Activated CD4-positive, alpha-beta T cell treated with anti-CD3 and anti-CD28 coated beads, Interleukin-2, amount 10 ng/mL, durations not matched to agents 7 days and 5 days (primary cell): ENCODE data around the gene RHBDF2. TPM values are rescaled to one million over a fixed set of nuclear protein-coding genes. Genes with fewer than 3 reads are reported as not detected.

Experiments
- CTCF ChIA-PET: fragments of 350-600 bp; sonication (Branson Sonifier 250); formaldehyde crosslinking; loops from one replicate; lab custom pipeline; 2021; ENCODE audit warnings: antibody characterized with exemption; lab: Charles Lee
- POLR2A ChIA-PET: fragments of 350-600 bp; sonication (Branson Sonifier 250); formaldehyde crosslinking; loops from one replicate; lab custom pipeline; 2021; ENCODE audit warnings: antibody characterized with exemption; lab: Charles Lee
- DNase-seq: peaks from one replicate; pipeline ENCODE4 v3.0.0-alpha.2; 2020
- H3K27ac Mint-ChIP-seq: one replicate; pipeline ENCODE4 v1.8.0; 2021; ENCODE audit warnings: mild to moderate bottlenecking, moderate library complexity, mixed read lengths
- H3K27me3 Mint-ChIP-seq: one replicate; pipeline ENCODE4 v1.8.0; 2021; ENCODE audit warnings: mixed read lengths
- H3K36me3 Mint-ChIP-seq: one replicate; pipeline ENCODE4 v1.8.0; 2021; ENCODE audit warnings: low read depth, mixed read lengths
- H3K4me1 Mint-ChIP-seq: one replicate; pipeline ENCODE4 v1.8.0; 2021; ENCODE audit warnings: mixed read lengths
- H3K4me3 Mint-ChIP-seq: one replicate; pipeline ENCODE4 v1.8.0; 2021; ENCODE audit warnings: mild to moderate bottlenecking, moderate library complexity, mixed read lengths
- H3K9me3 Mint-ChIP-seq: one replicate; pipeline ENCODE4 v1.8.0; 2021; ENCODE audit warnings: mixed read lengths
- total RNA-seq, 2 experiments: library from RNA; stranded (reverse); gene quantifications; one replicate each; pipeline ENCODE4 v1.2.3, GENCODE V29; 2021

The RHBDF2 gene
- total RNA-seq, 2 experiments from 2014 or later = 37.1 to 41.6 TPM

DNA sequence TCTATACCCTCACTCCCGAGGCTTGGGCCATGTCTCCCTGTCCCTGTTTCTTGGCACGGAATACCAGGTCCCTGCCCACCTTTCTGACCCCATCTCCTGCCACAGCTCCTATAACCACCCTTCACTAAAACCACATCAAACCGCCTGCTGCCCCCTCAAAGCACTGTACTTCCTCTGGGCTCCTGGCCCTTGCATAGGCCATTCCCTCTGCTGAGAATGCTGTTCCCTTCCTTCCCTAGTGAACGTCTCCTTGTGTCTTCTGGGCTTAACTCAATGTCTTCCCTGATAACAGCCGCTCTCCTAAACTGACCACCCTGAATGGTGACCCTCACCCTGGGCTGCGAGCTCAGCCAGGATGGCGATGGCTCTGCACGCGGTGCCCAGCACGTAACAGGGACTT, 23.1 kb downstream of the RHBDF2 start:
- no peaks in the 10 kb centered on the region for H3K9me3 Mint-ChIP-seq
- no peak overlapping the region for H3K27ac Mint-ChIP-seq
- H3K27me3 Mint-ChIP-seq = no peaks in the 10 kb centered on the region
- no peak for DNase-seq
- no peak overlapping the region for H3K4me3 Mint-ChIP-seq
- ChIA-PET CTCF (interaction anchor here (0.6 to 1.9 kb wide), 4 partner anchors 9 to 45 kb away, joined by 3 to 9 read pairs (median 4); partner anchors contain the start of gene AANAT), POLR2A (interaction anchor here (0.6 kb wide), 1 partner anchor 566 kb away, joined by 3 read pairs; no protein-coding TSS in a partner anchor)
- peaks cover 16% of the 10 kb centered on the region for H3K36me3 Mint-ChIP-seq
- H3K4me1 Mint-ChIP-seq = peaks cover 16% of the 10 kb centered on the region

DNA sequence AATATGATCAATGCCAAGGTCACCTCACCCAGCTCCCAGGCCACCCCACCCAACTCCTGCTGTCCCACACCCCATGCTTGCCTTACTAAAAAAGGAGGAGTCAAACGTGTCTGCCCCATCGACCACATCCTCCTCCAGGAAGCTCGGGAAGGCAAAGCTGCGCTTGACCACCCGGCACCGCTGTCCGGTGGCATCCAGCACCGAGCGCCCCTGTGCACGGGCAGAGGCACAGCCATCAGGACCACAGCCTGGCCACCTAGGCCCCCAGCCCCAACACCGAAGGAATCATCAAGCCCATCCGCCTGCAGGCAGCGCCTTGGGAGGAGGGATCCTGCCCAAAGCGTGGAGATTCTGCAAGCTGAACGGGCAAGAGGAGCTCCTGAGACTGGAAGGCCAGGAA, 23.6 kb downstream of the RHBDF2 start:
- CTCF ChIA-PET = interaction anchor here (0.6 to 1.9 kb wide), 6 partner anchors 8 to 46 kb away, joined by 3 to 9 read pairs (median 4); partner anchors contain the start of gene AANAT
- DNase-seq = no peak
- Mint-ChIP-seq H3K9me3 (no peaks in the 10 kb centered on the region), H3K27ac (no peak overlapping the region), H3K4me1 (peaks cover 16% of the 10 kb centered on the region), H3K4me3 (no peak overlapping the region), H3K36me3 (peaks cover 16% of the 10 kb centered on the region), H3K27me3 (no peaks in the 10 kb centered on the region)
- POLR2A ChIA-PET = interaction anchor here (0.6 kb wide), 1 partner anchor 565 kb away, joined by 3 read pairs; no protein-coding TSS in a partner anchor

- CTCF ChIA-PET = interaction anchor here (0.6 to 1.9 kb wide), 5 partner anchors 9 to 1186 kb away, joined by 3 to 9 read pairs (median 4); partner anchors contain the start of gene AANAT
- H3K4me3 Mint-ChIP-seq = no peak overlapping the region
- peaks cover 14% of the 10 kb centered on the region for H3K36me3 Mint-ChIP-seq
- no peak for DNase-seq
- POLR2A ChIA-PET = no interaction called here
- peaks cover 13% of the 10 kb centered on the region for H3K4me1 Mint-ChIP-seq
- no peak overlapping the region for H3K27ac Mint-ChIP-seq
- no peaks in the 10 kb centered on the region for H3K27me3 Mint-ChIP-seq
- H3K9me3 Mint-ChIP-seq = no peaks in the 10 kb centered on the region
Measured at GRCh38 chr17:76476736-76477135, 24.5 kb downstream of the RHBDF2 start.

DNA sequence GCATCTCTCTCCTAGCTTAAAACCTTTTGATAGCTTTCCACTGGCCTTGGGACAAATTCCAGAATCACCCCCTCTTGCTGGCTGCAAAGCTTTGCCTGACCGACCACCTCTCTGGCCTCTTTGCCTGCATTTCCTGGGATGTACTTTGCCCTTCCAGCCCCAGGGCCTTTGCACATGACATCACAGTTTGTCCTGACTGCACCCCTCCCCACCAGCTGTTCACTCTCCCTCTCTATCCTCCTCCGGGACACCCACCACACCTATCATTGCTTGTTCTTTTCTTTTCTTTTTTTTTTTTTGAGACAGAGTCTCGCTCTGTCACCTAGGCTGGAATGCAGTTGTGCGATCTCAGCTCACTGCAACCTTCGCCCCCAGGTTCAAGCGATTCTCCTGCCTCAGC, 25.9 kb downstream of the RHBDF2 start:
- ChIA-PET POLR2A (no interaction called here), CTCF (interaction anchor here (1.2 kb wide), 1 partner anchor 15 kb away, joined by 4 read pairs; no protein-coding TSS in a partner anchor)

DNA sequence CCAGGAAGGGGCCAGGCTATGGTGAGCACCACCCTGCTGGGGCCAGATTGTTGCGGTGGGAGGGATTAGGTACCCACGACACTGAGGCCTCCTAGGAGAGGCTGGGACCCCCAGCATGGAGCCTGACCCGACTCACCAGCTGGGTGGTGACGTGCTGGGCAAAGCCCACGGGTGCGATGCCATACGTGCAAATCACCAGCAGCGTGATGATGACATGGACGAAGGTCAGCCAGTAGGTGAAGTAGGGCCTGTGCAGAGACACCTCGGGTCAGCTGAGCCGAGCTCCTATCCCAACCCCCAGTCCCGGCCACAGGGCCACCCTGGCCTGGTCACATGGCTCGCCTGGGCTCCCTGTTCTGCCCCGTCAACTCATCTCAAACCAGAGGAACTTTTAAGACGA, 26.3 kb downstream of the RHBDF2 start:
- H3K27me3 Mint-ChIP-seq = no peaks in the 10 kb centered on the region
- H3K9me3 Mint-ChIP-seq = no peaks in the 10 kb centered on the region
- no peak for DNase-seq
- ChIA-PET POLR2A (no interaction called here), CTCF (interaction anchor here (1.2 to 1.4 kb wide), 2 partner anchors 10 to 16 kb away, joined by 3 to 4 read pairs; no protein-coding TSS in a partner anchor)
- peaks cover 13% of the 10 kb centered on the region for H3K36me3 Mint-ChIP-seq
- H3K4me1 Mint-ChIP-seq = peaks cover 4% of the 10 kb centered on the region
- H3K27ac Mint-ChIP-seq = no peak overlapping the region
- no peak overlapping the region for H3K4me3 Mint-ChIP-seq

More for the DNA sequence above, 25.9 kb downstream of the RHBDF2 start:
- DNase-seq = no peak
- H3K27me3 Mint-ChIP-seq = no peaks in the 10 kb centered on the region
- no peak overlapping the region for H3K4me3 Mint-ChIP-seq
- H3K4me1 Mint-ChIP-seq = peaks cover 4% of the 10 kb centered on the region
- no peak overlapping the region for H3K27ac Mint-ChIP-seq
- H3K36me3 Mint-ChIP-seq = peaks cover 13% of the 10 kb centered on the region
- H3K9me3 Mint-ChIP-seq = no peaks in the 10 kb centered on the region

- peaks cover 13% of the 10 kb centered on the region for H3K36me3 Mint-ChIP-seq
- ChIA-PET POLR2A (no interaction called here), CTCF (interaction anchor here (1.4 kb wide), 1 partner anchor 11 kb away, joined by 3 read pairs; no protein-coding TSS in a partner anchor)
- H3K4me1 Mint-ChIP-seq = peaks cover 4% of the 10 kb centered on the region
- H3K9me3 Mint-ChIP-seq = no peaks in the 10 kb centered on the region
- no peak overlapping the region for H3K4me3 Mint-ChIP-seq
- H3K27me3 Mint-ChIP-seq = no peaks in the 10 kb centered on the region
- no peak overlapping the region for H3K27ac Mint-ChIP-seq
- no peak for DNase-seq
Measured at GRCh38 chr17:76474238-76474637, 27.0 kb downstream of the RHBDF2 start.

GRCh38 chr17:76473541-76473985, 27.7 kb downstream of the RHBDF2 start:
- peaks cover 12% of the 10 kb centered on the region for H3K36me3 Mint-ChIP-seq
- CTCF ChIA-PET = interaction anchor here (1.4 kb wide), 1 partner anchor 11 kb away, joined by 3 read pairs; no protein-coding TSS in a partner anchor
- no peak overlapping the region for H3K4me3 Mint-ChIP-seq
- no peak overlapping the region for H3K27ac Mint-ChIP-seq
- peaks cover 4% of the 10 kb centered on the region for H3K4me1 Mint-ChIP-seq
- no peaks in the 10 kb centered on the region for H3K9me3 Mint-ChIP-seq
- DNase-seq = no peak
- POLR2A ChIA-PET = no interaction called here
- H3K27me3 Mint-ChIP-seq = no peaks in the 10 kb centered on the region

- DNase-seq = no peak
- ChIA-PET POLR2A (no interaction called here), CTCF (no interaction called here)
- Mint-ChIP-seq H3K4me1 (no peaks in the 10 kb centered on the region), H3K36me3 (peaks cover 7% of the 10 kb centered on the region), H3K27me3 (no peaks in the 10 kb centered on the region), H3K4me3 (no peak overlapping the region), H3K9me3 (no peaks in the 10 kb centered on the region), H3K27ac (no peak overlapping the region)
Measured at GRCh38 chr17:76472726-76473125, 28.5 kb downstream of the RHBDF2 start.

GRCh38 chr17:76472258-76472645, 29.0 kb downstream of the RHBDF2 start:
- CTCF ChIA-PET = no interaction called here
- no peak for DNase-seq
- Mint-ChIP-seq H3K27ac (no peak overlapping the region), H3K36me3 (peaks cover 7% of the 10 kb centered on the region), H3K27me3 (no peaks in the 10 kb centered on the region), H3K9me3 (no peaks in the 10 kb centered on the region), H3K4me3 (no peak overlapping the region), H3K4me1 (no peaks in the 10 kb centered on the region)
- POLR2A ChIA-PET = no interaction called here

DNA sequence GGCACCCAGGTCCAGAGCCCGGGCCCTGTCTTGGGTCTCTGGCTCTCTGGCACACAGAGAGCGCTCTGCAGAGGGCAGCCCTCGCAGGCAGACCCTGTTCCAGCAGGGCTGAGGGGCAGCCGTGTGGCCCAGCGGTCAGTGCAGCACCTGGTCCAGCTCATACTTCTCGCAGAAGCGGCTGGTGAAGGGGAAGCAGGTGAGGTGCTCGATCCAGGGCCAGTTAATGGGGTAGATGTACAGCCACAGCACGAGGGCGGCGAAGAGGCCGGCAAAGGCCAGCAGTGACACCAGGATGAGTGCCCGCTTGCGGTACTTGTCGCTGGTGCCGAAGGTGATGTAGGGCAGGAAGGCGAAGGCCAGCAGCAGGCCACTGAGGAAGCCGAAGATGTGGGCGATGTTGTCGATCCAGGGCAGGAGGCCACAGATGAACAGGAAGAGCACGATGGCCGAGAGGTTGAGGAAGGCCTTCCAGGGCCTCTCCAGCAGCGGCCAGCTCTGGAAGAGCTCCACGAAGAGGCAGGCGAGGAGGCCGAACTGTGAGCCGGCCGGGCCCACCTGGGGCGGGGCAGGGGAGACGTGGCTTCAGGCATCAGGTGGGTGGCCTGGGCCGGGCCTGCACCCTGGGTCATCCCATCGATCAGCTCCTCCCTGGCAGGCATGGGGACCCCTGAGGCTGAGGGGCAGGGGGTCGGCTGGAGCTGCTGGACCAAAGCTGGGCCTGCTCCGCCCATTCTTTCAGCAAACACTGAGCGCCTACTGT, 29.5 kb downstream of the RHBDF2 start:
- ChIA-PET POLR2A (no interaction called here), CTCF (interaction anchor here (0.9 kb wide), 1 partner anchor 18 kb away, joined by 3 read pairs; the partner anchor contains the start of gene UBE2O)
- H3K36me3 Mint-ChIP-seq = peaks cover 7% of the 10 kb centered on the region
- no peaks in the 10 kb centered on the region for H3K27me3 Mint-ChIP-seq
- DNase-seq = no peak
- H3K9me3 Mint-ChIP-seq = no peaks in the 10 kb centered on the region
- H3K27ac Mint-ChIP-seq = no peak overlapping the region
- no peak overlapping the region for H3K4me3 Mint-ChIP-seq
- H3K4me1 Mint-ChIP-seq = no peaks in the 10 kb centered on the region

DNA sequence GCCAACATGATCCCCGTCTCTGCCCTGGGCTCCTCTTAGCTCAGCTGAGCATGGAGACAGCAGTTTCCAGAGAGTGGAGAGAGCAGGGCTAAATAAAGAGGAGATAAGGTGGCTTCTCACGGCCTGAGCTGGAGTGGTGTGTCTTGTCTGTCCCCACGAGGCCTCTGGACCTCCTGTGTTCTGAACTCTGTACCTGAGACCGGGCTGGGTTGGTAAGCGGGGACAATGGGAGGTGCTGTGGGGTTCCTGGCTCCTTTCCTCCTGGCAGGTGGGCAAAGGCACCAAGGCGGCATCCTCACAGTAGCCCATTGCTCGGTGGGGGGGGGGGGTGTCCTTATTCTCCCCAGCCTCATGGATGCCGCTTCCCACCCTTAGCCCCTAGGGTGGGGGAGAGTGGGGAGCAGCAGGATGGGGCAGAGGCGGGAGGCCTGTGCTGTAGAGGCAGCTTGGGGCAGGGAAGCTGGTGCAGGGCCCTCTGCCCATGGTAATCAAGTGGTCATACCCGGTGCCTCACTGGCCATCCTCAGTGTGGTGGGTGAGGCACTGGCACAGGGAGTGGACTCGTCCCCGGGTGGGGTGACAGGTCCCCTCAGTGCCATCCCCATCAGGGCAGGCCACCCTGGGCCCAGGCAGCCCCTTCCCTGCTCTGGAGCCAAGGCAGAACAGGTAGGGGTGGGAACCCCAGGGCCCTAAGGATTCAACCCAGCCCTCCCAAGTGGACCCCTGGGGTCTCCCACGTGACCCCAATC, 31.1 kb downstream of the RHBDF2 start:
- DNase-seq = no peak
- H3K27me3 Mint-ChIP-seq = no peaks in the 10 kb centered on the region
- H3K4me3 Mint-ChIP-seq = no peak overlapping the region
- H3K9me3 Mint-ChIP-seq = no peaks in the 10 kb centered on the region
- no peak overlapping the region for H3K27ac Mint-ChIP-seq
- ChIA-PET POLR2A (no interaction called here), CTCF (interaction anchor here (0.6 to 1.0 kb wide), 4 partner anchors 12 to 1797 kb away, joined by 3 to 4 read pairs (median 3); no protein-coding TSS in a partner anchor)
- peaks cover 7% of the 10 kb centered on the region for H3K4me1 Mint-ChIP-seq
- peaks cover 5% of the 10 kb centered on the region for H3K36me3 Mint-ChIP-seq

- ChIA-PET CTCF (interaction anchor here (0.6 to 1.0 kb wide), 3 partner anchors 11 to 1796 kb away, joined by 3 read pairs; no protein-coding TSS in a partner anchor), POLR2A (no interaction called here)
Measured at GRCh38 chr17:76469076-76469990, 31.9 kb downstream of the RHBDF2 start.

More at GRCh38 chr17:76469076-76469990, 31.9 kb downstream of the RHBDF2 start:
- Mint-ChIP-seq H3K36me3 (peaks cover 5% of the 10 kb centered on the region), H3K9me3 (no peaks in the 10 kb centered on the region), H3K4me1 (peaks cover 7% of the 10 kb centered on the region), H3K27me3 (no peaks in the 10 kb centered on the region), H3K4me3 (no peak overlapping the region), H3K27ac (no peak overlapping the region)
- DNase-seq = no peak
